HG03565 (cell line): ENCODE data around the gene SAMD14.
A peak's percentile ranks its signal among the peaks of the same experiment; 100 is the strongest.

ENCODE experiments used
- ATAC-seq: cut with Tn5 transposase; IDR thresholded peaks from one replicate; pipeline ENCODE4 v1.9.1; 2021; ENCODE audit warnings: mild to moderate bottlenecking, moderate library complexity; ENCODE audit not compliant: unreplicated experiment

The SAMD14 gene

GRCh38 chr17:50165466-50165865 is 35.5 kb upstream of the SAMD14 start:
- ATAC-seq: no peak

- no peak for ATAC-seq
Observed at GRCh38 chr17:50165066-50165465, 35.1 kb upstream of the SAMD14 start.

GRCh38 chr17:50164697-50164988 is 34.7 kb upstream of the SAMD14 start:
- ATAC-seq: no peak

- ATAC-seq: no peak
Observed at GRCh38 chr17:50163843-50164696, 34.1 kb upstream of the SAMD14 start.

- no peak for ATAC-seq
Observed at GRCh38 chr17:50162466-50163254, 32.7 kb upstream of the SAMD14 start.

- ATAC-seq: no peak
Observed at GRCh38 chr17:50161911-50162288, 31.9 kb upstream of the SAMD14 start.

GRCh38 chr17:50161023-50161910 is 31.3 kb upstream of the SAMD14 start:
- ATAC-seq: peak; percentile 85

GRCh38 chr17:50157891-50158290 is 27.9 kb upstream of the SAMD14 start:
- ATAC-seq: no peak

GRCh38 chr17:50155115-50155819 is 25.3 kb upstream of the SAMD14 start:
- ATAC-seq: no peak

- no peak for ATAC-seq
Observed at GRCh38 chr17:50154604-50155003, 24.6 kb upstream of the SAMD14 start.

GRCh38 chr17:50153650-50154575 is 24.0 kb upstream of the SAMD14 start:
- no peak for ATAC-seq

GRCh38 chr17:50152736-50153135 is 22.8 kb upstream of the SAMD14 start:
- ATAC-seq: no peak

GRCh38 chr17:50151937-50152547 is 22.1 kb upstream of the SAMD14 start:
- no peak for ATAC-seq

GRCh38 chr17:50151041-50151936 is 21.3 kb upstream of the SAMD14 start:
- no peak for ATAC-seq

- ATAC-seq: no peak
Observed at GRCh38 chr17:50150354-50151040, 20.5 kb upstream of the SAMD14 start, which contains the start of gene PPP1R9B. Gene PPP1R9B, minus strand, starts transcription at chr17:50150677. Its CDS starts 164 bp downstream, at chr17:50150513.

GRCh38 chr17:50149417-50150353 is 19.7 kb upstream of the SAMD14 start:
- no peak for ATAC-seq

- no peak for ATAC-seq
Observed at GRCh38 chr17:50149091-50149416, 19.1 kb upstream of the SAMD14 start.
